Liver (tissue), 3 donors: Measurements from ENCODE around the gene DDIAS.

Experiments
- EGR1 ChIP-seq, 2 donors: IDR thresholded peaks; 2 replicates each; pipeline ENCODE4 v1.6.1; 2016 to 2018; ENCODE audit warnings: antibody characterized with exemption in 2 of 2, low read depth in 2 of 2
- NR2F2 ChIP-seq: IDR thresholded peaks from 2 replicates; pipeline ENCODE4 v1.6.1; 2016; ENCODE audit warnings: antibody characterized with exemption
- RAD21 ChIP-seq, 2 donors: IDR thresholded peaks; 2 replicates each; pipeline ENCODE4 v1.6.1; 2016; ENCODE audit warnings: antibody characterized with exemption in 2 of 2, mild to moderate bottlenecking in 2 of 2
- RXRA ChIP-seq, 2 donors: IDR thresholded peaks; 2 replicates each; pipeline ENCODE4 v1.6.1; 2017 to 2018; ENCODE audit warnings: antibody characterized with exemption in 2 of 2, mild to moderate bottlenecking in 1 of 2
- SP1 ChIP-seq: IDR thresholded peaks from 2 replicates; pipeline ENCODE4 v1.6.1; 2018; ENCODE audit warnings: antibody characterized with exemption, mild to moderate bottlenecking
- TAF1 ChIP-seq: conservative IDR thresholded peaks from 2 replicates; pipeline ENCODE4 v1.6.1; 2016; ENCODE audit warnings: antibody characterized with exemption, mild to moderate bottlenecking
- YY1 ChIP-seq: IDR thresholded peaks from 2 replicates; pipeline ENCODE4 v1.6.1; 2016; ENCODE audit warnings: antibody characterized with exemption, mild to moderate bottlenecking
- TF ChIP-seq, protein P1 (sequence below): fragments of 150-350 bp; IDR thresholded peaks from 2 replicates; pipeline ENCODE4 v1.5.1; 2017; ENCODE audit warnings: improper control_type of control experiment, low read depth, low read length; ENCODE audit not compliant: missing input control
- TF ChIP-seq, protein P2 (sequence below): IDR thresholded peaks from 2 replicates; pipeline ENCODE4 v1.6.1; 2016; ENCODE audit warnings: antibody characterized with exemption, mild to moderate bottlenecking
- TF ChIP-seq, protein P3 (sequence below): IDR thresholded peaks from 2 replicates; pipeline ENCODE4 v1.6.1; 2016; ENCODE audit warnings: antibody characterized with exemption
- TF ChIP-seq, protein P4 (sequence below): IDR thresholded peaks from 2 replicates; pipeline ENCODE4 v1.6.1; 2016; ENCODE audit warnings: antibody characterized with exemption
- donor health status: healthy.
- donor health status: healthy.

DNA sequence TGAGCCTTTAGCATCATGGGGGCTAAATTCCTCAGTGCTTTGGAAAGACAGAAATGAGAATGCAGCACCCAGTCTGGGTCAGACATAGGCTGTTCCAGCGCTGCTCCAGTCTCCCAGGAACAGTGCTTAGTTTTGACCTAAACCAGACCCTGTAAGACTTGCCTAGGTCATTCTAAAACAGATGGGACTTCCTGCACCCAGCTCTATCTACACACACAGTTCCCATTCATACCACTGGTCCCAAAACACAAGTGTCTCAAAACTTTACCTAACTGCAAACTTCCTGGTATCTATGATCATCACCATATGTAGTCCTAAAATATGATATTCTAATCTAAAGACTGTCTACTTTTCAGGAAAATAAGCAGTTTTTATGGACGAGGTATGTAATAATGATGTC is 39.2 kb upstream of the DDIAS start:
- TF ChIP-seq, protein P1, sequence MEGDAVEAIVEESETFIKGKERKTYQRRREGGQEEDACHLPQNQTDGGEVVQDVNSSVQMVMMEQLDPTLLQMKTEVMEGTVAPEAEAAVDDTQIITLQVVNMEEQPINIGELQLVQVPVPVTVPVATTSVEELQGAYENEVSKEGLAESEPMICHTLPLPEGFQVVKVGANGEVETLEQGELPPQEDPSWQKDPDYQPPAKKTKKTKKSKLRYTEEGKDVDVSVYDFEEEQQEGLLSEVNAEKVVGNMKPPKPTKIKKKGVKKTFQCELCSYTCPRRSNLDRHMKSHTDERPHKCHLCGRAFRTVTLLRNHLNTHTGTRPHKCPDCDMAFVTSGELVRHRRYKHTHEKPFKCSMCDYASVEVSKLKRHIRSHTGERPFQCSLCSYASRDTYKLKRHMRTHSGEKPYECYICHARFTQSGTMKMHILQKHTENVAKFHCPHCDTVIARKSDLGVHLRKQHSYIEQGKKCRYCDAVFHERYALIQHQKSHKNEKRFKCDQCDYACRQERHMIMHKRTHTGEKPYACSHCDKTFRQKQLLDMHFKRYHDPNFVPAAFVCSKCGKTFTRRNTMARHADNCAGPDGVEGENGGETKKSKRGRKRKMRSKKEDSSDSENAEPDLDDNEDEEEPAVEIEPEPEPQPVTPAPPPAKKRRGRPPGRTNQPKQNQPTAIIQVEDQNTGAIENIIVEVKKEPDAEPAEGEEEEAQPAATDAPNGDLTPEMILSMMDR = no peak
- TF ChIP-seq EGR1 (IDR thresholded peaks at IDR 0.05; ENCODE audit: low read depth in 2 of 2) (no peak), RAD21 (IDR thresholded peaks at IDR 0.05) (no peak), SP1 (no peak), TAF1 (no peak), YY1 (no peak), NR2F2 (no peak), RXRA (IDR thresholded peaks at IDR 0.05) (no peak)
- TF ChIP-seq, protein P2, sequence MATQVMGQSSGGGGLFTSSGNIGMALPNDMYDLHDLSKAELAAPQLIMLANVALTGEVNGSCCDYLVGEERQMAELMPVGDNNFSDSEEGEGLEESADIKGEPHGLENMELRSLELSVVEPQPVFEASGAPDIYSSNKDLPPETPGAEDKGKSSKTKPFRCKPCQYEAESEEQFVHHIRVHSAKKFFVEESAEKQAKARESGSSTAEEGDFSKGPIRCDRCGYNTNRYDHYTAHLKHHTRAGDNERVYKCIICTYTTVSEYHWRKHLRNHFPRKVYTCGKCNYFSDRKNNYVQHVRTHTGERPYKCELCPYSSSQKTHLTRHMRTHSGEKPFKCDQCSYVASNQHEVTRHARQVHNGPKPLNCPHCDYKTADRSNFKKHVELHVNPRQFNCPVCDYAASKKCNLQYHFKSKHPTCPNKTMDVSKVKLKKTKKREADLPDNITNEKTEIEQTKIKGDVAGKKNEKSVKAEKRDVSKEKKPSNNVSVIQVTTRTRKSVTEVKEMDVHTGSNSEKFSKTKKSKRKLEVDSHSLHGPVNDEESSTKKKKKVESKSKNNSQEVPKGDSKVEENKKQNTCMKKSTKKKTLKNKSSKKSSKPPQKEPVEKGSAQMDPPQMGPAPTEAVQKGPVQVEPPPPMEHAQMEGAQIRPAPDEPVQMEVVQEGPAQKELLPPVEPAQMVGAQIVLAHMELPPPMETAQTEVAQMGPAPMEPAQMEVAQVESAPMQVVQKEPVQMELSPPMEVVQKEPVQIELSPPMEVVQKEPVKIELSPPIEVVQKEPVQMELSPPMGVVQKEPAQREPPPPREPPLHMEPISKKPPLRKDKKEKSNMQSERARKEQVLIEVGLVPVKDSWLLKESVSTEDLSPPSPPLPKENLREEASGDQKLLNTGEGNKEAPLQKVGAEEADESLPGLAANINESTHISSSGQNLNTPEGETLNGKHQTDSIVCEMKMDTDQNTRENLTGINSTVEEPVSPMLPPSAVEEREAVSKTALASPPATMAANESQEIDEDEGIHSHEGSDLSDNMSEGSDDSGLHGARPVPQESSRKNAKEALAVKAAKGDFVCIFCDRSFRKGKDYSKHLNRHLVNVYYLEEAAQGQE = no peak
- TF ChIP-seq, protein P3, sequence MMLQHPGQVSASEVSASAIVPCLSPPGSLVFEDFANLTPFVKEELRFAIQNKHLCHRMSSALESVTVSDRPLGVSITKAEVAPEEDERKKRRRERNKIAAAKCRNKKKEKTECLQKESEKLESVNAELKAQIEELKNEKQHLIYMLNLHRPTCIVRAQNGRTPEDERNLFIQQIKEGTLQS = no peak
- TF ChIP-seq, protein P4, sequence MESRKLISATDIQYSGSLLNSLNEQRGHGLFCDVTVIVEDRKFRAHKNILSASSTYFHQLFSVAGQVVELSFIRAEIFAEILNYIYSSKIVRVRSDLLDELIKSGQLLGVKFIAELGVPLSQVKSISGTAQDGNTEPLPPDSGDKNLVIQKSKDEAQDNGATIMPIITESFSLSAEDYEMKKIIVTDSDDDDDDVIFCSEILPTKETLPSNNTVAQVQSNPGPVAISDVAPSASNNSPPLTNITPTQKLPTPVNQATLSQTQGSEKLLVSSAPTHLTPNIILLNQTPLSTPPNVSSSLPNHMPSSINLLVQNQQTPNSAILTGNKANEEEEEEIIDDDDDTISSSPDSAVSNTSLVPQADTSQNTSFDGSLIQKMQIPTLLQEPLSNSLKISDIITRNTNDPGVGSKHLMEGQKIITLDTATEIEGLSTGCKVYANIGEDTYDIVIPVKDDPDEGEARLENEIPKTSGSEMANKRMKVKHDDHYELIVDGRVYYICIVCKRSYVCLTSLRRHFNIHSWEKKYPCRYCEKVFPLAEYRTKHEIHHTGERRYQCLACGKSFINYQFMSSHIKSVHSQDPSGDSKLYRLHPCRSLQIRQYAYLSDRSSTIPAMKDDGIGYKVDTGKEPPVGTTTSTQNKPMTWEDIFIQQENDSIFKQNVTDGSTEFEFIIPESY = no peak
